Suprapubic skin (tissue), 4 donors: ENCODE results near the gene TSC22D1. TPM values are rescaled to one million over a fixed set of nuclear protein-coding genes. Genes with fewer than 3 reads are reported as not detected.

Experiments
- DNase-seq, 2 donors: peaks; one replicate each; pipeline ENCODE4 v3.0.0-alpha.2; 2019; ENCODE audit warnings: low spot score in 2 of 2
- H3K27ac ChIP-seq: fragments of 200-600 bp; sonication (generic); one replicate; pipeline ENCODE4 v1.5.1; 2019
- H3K27me3 ChIP-seq: fragments of 200-600 bp; sonication (generic); one replicate; pipeline ENCODE4 v1.5.1; 2019
- H3K36me3 ChIP-seq: fragments of 200-600 bp; sonication (generic); one replicate; pipeline ENCODE4 v1.5.1; 2019
- H3K4me1 ChIP-seq: fragments of 200-600 bp; sonication (generic); one replicate; pipeline ENCODE4 v1.5.1; 2019
- H3K4me3 ChIP-seq: fragments of 200-600 bp; sonication (generic); one replicate; pipeline ENCODE4 v1.5.1; 2019; ENCODE audit warnings: mild to moderate bottlenecking
- H3K9me3 ChIP-seq: fragments of 200-600 bp; sonication (generic); one replicate; pipeline ENCODE4 v1.5.1; 2019
- CTCF ChIP-seq, 2 donors: fragments of 200-600 bp in 1 of 2; fragments of 450-650 bp in 1 of 2; sonication (generic) in 1 of 2; IDR thresholded peaks; one replicate each; pipeline ENCODE4 v1.5.1; 2016 to 2019; ENCODE audit warnings: antibody characterized with exemption in 2 of 2, mild to moderate bottlenecking in 1 of 2, moderate library complexity in 1 of 2
- EP300 ChIP-seq: sonication (generic); formaldehyde crosslinking; IDR thresholded peaks from one replicate; pipeline ENCODE4 v1.6.1; 2017; ENCODE audit warnings: antibody characterized with exemption
- POLR2A ChIP-seq, 2 donors: fragments of 450-650 bp; IDR thresholded peaks; one replicate each; pipeline ENCODE4 v1.6.1; 2017; ENCODE audit warnings: antibody characterized with exemption in 2 of 2, mild to moderate bottlenecking in 2 of 2, moderate library complexity in 2 of 2
- POLR2AphosphoS5 ChIP-seq, 3 donors: sonication (generic); formaldehyde crosslinking; IDR thresholded peaks; one replicate each; pipeline ENCODE4 v1.6.1; 2017; ENCODE audit warnings: antibody characterized with exemption in 3 of 3
- WGBS: methylation state at CpG from one replicate; pipeline ENCODE4 v1.1.5; 2018; 5-methylcytosine and 5-hydroxymethylcytosine counted together
- total RNA-seq, 4 donors: library from RNA; depleted of rRNA; stranded (reverse); fragments of >200 nt; gene quantifications; one replicate each; pipeline ENCODE4 v1.1.0, GENCODE V29; 2016

The TSC22D1 gene
- total RNA-seq, 4 donors from 2014 or later: 70.3 to 135 (median 92.1) TPM

- no peak for TF ChIP-seq CTCF (IDR thresholded peaks at IDR 0.05)
- TF ChIP-seq POLR2A (IDR thresholded peaks at IDR 0.05): no peak
- no peak for TF ChIP-seq EP300
- no peak for TF ChIP-seq POLR2AphosphoS5 (IDR thresholded peaks at IDR 0.05)
- Histone ChIP-seq H3K9me3 (no peaks in the 10 kb centered on the region), H3K4me3 (no peak overlapping the region), H3K4me1 (no peaks in the 10 kb centered on the region), H3K27ac (no peak overlapping the region), H3K27me3 (no peaks in the 10 kb centered on the region), H3K36me3 (no peaks in the 10 kb centered on the region)
- 90% methylated on average over 4 of the region's 4 CpGs for WGBS
- no peak for DNase-seq
These were observed 35.2 kb downstream of the TSC22D1 start for GRCh38 chr13:44540761-44541434.

- Histone ChIP-seq H3K27me3 (no peaks in the 10 kb centered on the region), H3K4me1 (no peaks in the 10 kb centered on the region), H3K27ac (no peak overlapping the region), H3K9me3 (no peaks in the 10 kb centered on the region), H3K4me3 (no peak overlapping the region), H3K36me3 (no peaks in the 10 kb centered on the region)
- DNase-seq: no peak
- 64% methylated on average over 2 of the region's 2 CpGs for WGBS
- TF ChIP-seq CTCF (IDR thresholded peaks at IDR 0.05): no peak
- TF ChIP-seq EP300: no peak
- no peak for TF ChIP-seq POLR2A (IDR thresholded peaks at IDR 0.05)
- no peak for TF ChIP-seq POLR2AphosphoS5 (IDR thresholded peaks at IDR 0.05)
These were observed 38.9 kb downstream of the TSC22D1 start for GRCh38 chr13:44537248-44537647.

GRCh38 chr13:44523146-44524015 is 52.7 kb downstream of the TSC22D1 start:
- TF ChIP-seq EP300 (no peak), POLR2A (IDR thresholded peaks at IDR 0.05) (no peak), CTCF (IDR thresholded peaks at IDR 0.05) (no peak), POLR2AphosphoS5 (IDR thresholded peaks at IDR 0.05) (no peak)
- H3K36me3 ChIP-seq: no peaks in the 10 kb centered on the region
- no peak for DNase-seq
- no peaks in the 10 kb centered on the region for H3K27me3 ChIP-seq
- H3K4me3 ChIP-seq: no peak overlapping the region
- peaks cover 11% of the 10 kb centered on the region for H3K4me1 ChIP-seq
- H3K27ac ChIP-seq: no peak overlapping the region
- WGBS: 51% methylated on average over 4 of the region's 4 CpGs
- H3K9me3 ChIP-seq: no peaks in the 10 kb centered on the region

GRCh38 chr13:44519642-44520041 is 56.5 kb downstream of the TSC22D1 start:
- 77% methylated on average over 3 of the region's 3 CpGs for WGBS
- Histone ChIP-seq H3K27me3 (no peaks in the 10 kb centered on the region), H3K4me1 (peaks cover 11% of the 10 kb centered on the region), H3K9me3 (no peaks in the 10 kb centered on the region), H3K4me3 (no peak overlapping the region), H3K36me3 (no peaks in the 10 kb centered on the region), H3K27ac (no peak overlapping the region)
- DNase-seq: no peak
- TF ChIP-seq CTCF (IDR thresholded peaks at IDR 0.05): no peak
- TF ChIP-seq POLR2AphosphoS5 (IDR thresholded peaks at IDR 0.05): no peak
- no peak for TF ChIP-seq POLR2A (IDR thresholded peaks at IDR 0.05)
- TF ChIP-seq EP300: no peak

- Histone ChIP-seq H3K36me3 (no peaks in the 10 kb centered on the region), H3K27me3 (no peaks in the 10 kb centered on the region), H3K27ac (no peak overlapping the region), H3K4me1 (no peaks in the 10 kb centered on the region), H3K9me3 (no peaks in the 10 kb centered on the region), H3K4me3 (no peak overlapping the region)
- DNase-seq: no peak
- WGBS: 77% methylated on average over 2 of the region's 2 CpGs
- TF ChIP-seq CTCF (IDR thresholded peaks at IDR 0.05) (no peak), EP300 (no peak), POLR2AphosphoS5 (IDR thresholded peaks at IDR 0.05) (no peak), POLR2A (IDR thresholded peaks at IDR 0.05) (no peak)
These were observed 59.4 kb downstream of the TSC22D1 start for GRCh38 chr13:44516771-44517170.
